Nucleus accumbens (tissue), 56 donors: Measurements from ENCODE around the gene TOR1A.
"Not testable (repeated sequence)": the region's sequence is repeated elsewhere in the genome, so short reads cannot be mapped to it uniquely, and the experiment has no call there.

Experiments
- DNase-seq, 56 donors: peaks; one replicate each; lab custom pipeline; 2025; lab: John Stamatoyannopoulos, UW

Gene TOR1A

GRCh38 chr9:129785866-129786265, 38.1 kb downstream of the TOR1A start:
- no peak for DNase-seq

DNA sequence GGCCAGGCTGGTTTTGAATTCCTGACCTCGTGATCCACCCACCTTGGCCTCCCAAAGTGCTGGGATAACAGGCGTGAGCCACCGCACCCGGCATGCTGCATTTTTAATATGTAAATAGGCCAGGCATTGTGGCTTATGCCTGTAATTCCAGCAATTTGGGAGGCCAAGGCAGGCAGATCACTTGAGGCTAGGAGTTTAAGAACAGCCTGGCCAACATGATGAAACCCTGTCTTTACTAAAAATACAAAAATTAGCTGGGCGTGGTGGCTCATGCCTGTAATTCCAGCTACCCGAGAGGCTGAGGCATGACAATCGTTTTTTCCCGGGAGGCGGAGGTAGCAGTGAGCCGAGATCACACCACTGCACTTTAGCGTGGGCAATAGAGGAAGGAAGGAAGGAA, 39.0 kb downstream of the TOR1A start:
- DNase-seq: not testable (repeated sequence)

DNA sequence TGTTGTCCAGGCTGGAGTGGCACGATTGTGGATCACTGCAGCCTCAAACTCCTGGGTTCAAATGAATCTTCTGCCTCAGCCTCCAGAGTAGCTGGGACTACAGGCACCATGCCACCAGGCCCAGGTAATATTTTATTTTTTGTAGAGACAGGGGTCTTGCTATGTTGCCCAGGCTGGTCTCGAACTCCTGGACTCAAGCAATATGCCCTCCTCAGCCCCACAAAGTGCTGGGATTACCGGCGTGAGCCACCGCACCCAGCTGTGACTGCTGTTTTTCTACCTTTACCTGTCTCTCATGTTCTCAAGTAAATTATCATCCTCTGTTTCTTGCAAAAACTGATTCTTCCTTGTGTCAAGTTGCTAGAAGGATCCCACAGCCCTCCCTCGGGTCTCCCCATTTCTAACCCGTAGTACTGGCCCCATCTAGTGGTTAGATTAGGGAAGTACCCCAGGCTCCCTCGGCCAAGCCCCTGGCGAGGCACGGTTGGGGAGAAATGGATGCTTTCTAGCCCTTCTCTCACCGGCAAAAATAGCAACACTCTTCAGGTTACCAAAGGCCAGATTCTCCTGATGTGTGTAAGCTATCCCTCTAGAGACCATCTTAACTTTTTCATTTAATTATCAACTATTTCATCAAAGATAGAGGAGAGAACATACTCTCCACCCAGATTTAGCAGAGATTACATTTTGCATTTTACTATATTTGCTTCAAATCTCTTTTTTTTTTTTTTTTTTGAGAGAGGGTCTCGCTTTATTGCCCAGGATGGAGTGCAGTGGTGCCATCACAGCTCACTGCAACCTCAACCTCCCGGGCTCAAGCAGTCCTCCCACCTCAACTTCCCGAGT, 40.2 kb downstream of the TOR1A start:
- DNase-seq: peak in 47 of 56 donors; percentile 3 to 79 (median 37)

DNA sequence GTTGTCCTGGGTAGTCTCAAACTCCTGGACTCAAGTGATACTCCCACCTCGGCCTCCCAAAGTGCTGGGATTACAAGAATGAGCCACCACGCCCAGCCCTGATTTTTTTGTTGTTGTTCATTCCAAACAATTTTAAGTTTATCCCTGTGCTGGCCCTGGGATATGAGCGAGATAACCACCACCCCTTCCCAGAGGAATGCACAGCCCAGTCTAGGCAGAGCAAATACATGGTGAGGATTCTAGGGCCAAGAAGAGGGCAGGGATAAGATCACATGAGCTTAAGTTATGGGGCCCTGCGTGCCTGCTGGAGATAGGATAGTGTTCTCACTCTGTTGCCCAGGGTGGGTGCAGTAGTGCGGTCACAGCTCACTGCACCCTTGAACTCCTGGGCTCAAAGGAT, 42.0 kb downstream of the TOR1A start:
- DNase-seq: no peak

GRCh38 chr9:129781131-129781530, 42.8 kb downstream of the TOR1A start:
- no peak for DNase-seq

GRCh38 chr9:129779560-129780190, 44.3 kb downstream of the TOR1A start:
- DNase-seq: no peak

DNA sequence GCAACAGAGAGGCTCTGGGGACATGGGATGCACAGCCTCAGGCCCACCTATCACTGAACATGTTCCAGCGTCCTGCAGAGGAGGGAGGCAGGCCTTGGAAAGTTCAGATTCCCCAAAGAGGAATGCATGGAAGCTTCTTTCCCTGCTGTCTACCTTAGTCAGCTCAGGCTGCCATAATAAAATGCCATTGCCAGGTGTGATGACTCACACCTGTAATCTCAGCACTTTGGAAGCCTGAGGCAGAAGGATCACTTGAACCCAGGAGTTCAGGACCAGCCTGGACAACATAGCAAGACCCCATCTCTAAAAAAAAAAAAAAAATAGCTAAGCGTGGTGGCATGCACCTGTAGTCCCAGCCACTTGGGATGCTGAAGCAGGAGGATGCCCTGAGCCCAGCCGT, 45.5 kb downstream of the TOR1A start:
- no peak for DNase-seq

DNA sequence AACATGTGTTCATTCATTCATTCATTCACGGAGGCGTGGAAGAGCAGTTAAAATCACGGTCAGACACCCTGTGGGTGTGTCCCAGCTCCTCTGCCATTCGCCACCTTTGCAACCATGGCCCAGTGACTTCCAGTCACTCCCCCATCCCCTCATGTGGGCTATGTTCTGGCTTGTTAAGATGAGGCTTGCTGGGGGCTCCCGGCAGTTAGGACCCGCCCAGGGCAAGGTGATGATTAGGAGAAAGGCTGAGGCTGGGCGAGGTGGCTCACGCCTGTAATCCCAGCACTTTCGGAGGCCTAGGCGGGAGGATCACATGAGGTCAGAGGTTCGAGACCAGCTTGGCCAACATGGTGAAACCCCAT, 46.2 kb downstream of the TOR1A start:
- no peak for DNase-seq

- DNase-seq: peak in 38 of 56 donors; percentile 3 to 86 (median 31)
Observed at GRCh38 chr9:129776938-129777768, 46.8 kb downstream of the TOR1A start.

GRCh38 chr9:129776566-129776937, 47.4 kb downstream of the TOR1A start:
- DNase-seq: no peak

DNA sequence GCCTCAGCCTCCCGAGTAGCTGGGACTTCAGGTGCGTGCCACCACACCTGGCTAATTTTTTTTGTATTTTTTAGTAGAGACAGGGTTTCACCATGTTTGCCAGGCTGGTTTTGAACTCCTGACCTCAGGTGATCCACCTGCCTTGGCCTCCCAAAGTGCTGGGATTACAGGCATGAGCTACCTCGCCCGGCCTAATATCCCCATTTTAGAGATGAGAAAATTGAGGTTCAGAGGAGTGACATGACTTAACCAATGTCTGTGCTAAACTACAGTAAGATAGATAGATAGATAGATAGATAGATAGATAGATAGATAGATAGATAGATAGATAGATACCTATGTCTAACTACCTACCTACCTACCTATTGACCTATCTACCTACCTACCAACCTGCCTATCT, 47.8 kb downstream of the TOR1A start:
- not testable (repeated sequence) for DNase-seq

DNA sequence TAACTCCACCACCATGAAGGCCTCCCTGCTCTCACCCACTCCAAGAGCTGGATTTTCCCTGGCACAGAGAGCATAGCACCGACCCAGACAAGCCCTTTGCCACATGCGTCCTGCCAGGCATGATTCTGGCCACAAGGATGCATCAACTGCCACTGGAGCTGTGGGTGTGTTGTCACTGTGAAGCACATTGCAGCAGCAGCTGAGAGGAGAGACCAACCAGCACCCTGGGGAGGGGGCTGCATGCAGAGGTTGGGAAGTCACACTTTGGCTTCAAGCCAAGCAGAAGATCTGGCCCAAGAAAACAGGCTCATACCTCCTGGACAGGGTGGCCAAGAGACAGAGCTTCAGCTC, 48.5 kb downstream of the TOR1A start:
- DNase-seq: no peak

DNA sequence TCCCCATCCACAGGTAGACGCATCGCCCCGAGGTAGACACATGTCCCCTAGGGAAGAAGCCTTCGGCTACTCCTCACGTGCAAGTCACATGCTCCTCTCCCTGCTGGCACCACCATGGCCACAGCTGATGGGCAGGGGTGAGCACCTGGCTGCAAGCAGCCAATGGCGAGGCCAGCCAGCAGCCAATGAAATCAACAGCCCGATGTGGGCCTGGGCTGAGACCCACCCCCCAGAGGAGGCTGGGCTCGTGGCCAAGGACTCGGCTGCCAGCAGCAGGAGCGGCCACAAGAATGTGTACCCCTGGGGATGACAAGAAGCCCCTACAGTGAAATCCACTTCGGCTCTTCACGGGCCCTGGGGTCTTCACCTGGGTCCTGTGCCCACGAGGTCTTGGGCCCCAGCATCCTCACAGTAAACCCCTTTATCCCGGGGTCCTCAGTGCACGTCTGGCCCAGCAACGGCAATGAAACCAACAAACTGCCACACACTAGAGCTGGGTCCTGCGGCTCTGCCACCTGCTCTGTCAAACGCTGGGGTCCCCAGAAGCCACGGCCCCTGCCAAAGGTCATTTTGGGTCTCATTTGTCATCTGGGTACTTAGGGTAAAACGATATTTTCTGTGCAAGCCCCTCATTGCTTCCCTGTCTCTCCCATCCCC, 49.0 kb downstream of the TOR1A start:
- no peak for DNase-seq

DNA sequence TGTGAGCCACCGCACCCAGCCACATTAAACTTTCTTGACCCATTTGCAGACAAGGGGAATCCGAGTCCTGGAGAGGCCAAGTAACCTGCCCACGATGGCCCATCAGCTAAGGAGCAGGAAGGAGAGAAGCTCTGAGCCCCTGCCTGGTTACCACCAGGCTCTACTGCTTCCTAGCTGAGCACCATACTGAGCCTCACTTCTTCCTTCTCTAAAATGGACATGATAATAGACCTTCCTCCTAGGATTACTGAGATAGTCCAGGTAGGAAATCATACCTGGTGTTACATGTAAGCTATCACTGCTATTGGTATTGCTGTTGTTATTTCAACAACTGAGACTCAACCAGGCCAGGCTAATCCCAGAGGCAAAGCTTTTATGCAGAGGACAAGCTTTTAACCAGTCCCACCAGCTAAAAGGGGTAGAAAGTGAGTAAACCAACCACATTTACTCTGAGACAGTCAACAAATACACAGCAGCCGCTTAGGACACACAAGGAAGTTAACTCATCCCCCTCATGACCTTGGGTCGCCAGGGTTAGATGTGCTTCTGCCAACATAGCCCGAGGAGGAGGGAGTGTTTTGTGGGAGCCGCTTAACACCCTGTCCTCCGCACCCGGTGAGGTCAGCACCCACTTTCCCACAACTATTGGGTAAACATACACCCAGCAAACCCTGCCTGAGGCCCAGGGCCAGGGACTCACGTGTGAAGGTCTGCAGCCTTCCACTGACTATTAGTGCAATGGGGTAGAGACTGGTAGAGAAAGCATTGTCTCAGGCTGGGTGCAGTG, 50.5 kb downstream of the TOR1A start:
- no peak for DNase-seq

- no peak for DNase-seq
Observed at GRCh38 chr9:129770741-129771140, 53.2 kb downstream of the TOR1A start.

GRCh38 chr9:129769669-129770068, 54.3 kb downstream of the TOR1A start:
- no peak for DNase-seq

- DNase-seq: no peak
Observed at GRCh38 chr9:129768486-129768885, 55.5 kb downstream of the TOR1A start.

- no peak for DNase-seq
Observed at GRCh38 chr9:129765764-129766317, 58.1 kb downstream of the TOR1A start.

DNA sequence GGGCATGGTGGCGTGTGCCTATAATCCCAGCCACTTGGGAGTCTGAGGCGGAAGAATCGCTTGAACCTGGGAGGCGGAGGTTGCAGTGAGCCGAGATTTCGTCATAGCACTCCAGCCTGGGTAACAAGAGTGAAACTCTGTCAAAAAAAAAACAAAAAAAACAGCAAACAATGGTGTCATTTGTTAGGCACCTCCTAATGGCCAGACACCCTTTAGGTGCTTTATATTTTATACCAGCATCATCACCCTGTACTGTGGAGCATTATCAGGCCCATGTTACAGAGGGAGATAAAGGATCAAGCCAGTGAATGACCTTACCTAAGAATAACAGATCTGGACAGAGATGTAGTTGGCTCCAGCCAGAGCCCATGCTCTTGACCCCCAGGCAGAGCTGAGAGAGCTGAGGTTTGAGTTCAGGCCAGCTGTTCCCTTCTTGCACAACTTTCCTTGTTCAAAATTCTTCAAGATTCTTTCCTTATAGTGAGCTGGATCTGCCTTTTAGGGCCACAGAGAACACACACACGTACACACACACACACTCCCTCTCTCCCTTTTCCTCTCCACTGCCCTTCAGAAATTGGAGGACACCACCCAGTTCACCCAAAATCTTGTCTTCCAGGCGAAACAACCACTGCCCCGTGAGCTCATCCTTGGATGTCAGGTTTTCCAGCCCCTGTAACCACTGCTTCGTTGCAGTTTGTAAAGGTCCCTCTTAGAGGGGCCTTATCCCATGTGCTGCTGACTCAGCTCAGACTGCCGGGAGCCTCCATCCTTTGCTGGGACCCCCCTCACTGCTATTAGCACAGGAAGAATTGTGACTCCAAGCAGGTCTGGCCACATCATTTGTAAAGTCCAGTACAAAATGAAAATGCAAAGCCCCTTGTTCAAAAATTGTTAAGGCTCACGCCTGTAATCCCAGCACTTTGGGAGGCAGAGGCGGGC, 60.7 kb downstream of the TOR1A start:
- no peak for DNase-seq
